GM18505 (cell line): ENCODE data around the gene ENHO.

Source experiments
- ATAC-seq: cut with Tn5 transposase; IDR thresholded peaks from one replicate; pipeline ENCODE4 v1.9.1; 2021; ENCODE audit not compliant: unreplicated experiment
- POLR2A ChIP-seq: IDR thresholded peaks from 4 replicates; pipeline ENCODE4 v1.6.1; 2011; ENCODE audit warnings: borderline replicate concordance; ENCODE audit not compliant: insufficient read depth, insufficient read length; ENCODE audit errors: extremely low read depth

Gene ENHO

DNA sequence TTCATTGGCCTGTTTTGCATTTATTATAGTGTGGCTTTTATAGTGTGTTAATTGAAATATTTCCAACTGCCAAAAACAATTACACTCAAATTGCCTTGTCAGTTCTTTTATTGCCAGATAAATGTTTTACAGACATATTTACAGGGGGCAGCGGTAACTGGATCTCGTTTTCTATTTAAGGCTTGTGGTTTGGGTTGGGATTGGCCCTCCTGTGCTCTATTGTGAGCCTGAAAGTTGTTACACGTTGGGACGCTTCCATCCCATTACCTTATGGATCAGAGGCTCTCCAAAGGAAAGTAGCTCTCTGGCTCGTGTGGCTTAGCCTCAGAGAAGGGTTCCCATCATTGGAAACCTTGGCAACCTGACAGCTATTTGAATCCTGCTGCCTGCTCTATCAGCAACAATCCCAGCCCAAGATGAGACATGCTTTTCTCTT is 43.3 kb downstream of the ENHO start:
- no peak for TF ChIP-seq POLR2A
- no peak for ATAC-seq

DNA sequence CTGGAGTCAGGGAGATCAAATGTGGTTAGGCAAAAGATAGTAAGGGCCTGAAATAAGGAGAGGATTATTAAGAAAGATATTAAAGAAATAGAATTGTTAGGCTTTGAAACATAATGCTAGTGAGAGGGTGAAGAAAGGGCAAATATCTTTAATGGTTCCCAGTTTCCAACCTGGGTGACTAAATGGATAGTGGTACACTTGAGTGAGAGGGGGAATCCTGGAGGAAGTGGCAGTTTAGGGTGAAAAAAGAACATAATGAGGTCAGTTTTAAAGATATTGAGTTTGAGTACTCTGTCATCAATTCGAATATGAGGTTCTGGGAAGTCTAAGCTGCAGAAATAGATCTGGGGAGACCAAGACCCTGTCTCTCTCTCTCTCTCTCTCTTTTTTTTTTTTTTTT is 45.2 kb downstream of the ENHO start:
- ATAC-seq = no peak
- no peak for TF ChIP-seq POLR2A

DNA sequence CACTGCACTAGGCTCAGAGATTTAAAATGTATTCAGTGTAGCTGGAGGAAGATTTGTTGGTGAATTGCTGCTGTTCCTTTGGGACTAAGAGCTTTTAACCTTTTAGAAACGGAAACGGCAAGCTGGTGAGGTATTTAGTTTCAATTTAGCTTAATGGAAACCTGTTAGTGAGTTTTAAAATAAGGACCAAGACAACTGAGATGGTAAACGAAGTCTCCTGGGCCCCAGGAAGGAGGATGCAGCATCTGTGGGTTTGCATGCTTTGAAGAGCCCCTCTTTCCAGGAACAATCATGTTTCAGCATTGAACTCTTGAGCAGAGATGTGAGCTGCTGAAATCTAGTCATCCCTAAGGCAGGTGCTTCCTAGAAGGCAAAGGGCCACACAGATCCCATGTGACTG is 47.7 kb downstream of the ENHO start:
- no peak for ATAC-seq
- TF ChIP-seq POLR2A = no peak
